Liver (tissue), 3 donors: Measurements from ENCODE around the gene ZDHHC21.

Source experiments
- ATF3 ChIP-seq: IDR thresholded peaks from 2 replicates; pipeline ENCODE4 v1.6.1; 2016; ENCODE audit warnings: antibody characterized with exemption
- FOXA1 ChIP-seq: IDR thresholded peaks from 2 replicates; pipeline ENCODE4 v1.6.1; 2016; ENCODE audit warnings: antibody characterized with exemption
- GABPA ChIP-seq, 2 donors: IDR thresholded peaks in 1 of 2; conservative IDR thresholded peaks in 1 of 2; 2 replicates each; pipeline ENCODE4 v1.6.1; 2016; ENCODE audit warnings: antibody characterized with exemption in 2 of 2, mild to moderate bottlenecking in 1 of 2, moderate library complexity in 1 of 2
- JUND ChIP-seq, 2 donors: IDR thresholded peaks; 2 replicates each; pipeline ENCODE4 v1.6.1; 2016; ENCODE audit warnings: antibody characterized with exemption in 2 of 2
- RAD21 ChIP-seq, 2 donors: IDR thresholded peaks; 2 replicates each; pipeline ENCODE4 v1.6.1; 2016; ENCODE audit warnings: antibody characterized with exemption in 2 of 2, mild to moderate bottlenecking in 2 of 2
- RXRA ChIP-seq, 2 donors: IDR thresholded peaks; 2 replicates each; pipeline ENCODE4 v1.6.1; 2017 to 2018; ENCODE audit warnings: antibody characterized with exemption in 2 of 2, mild to moderate bottlenecking in 1 of 2
- TAF1 ChIP-seq: conservative IDR thresholded peaks from 2 replicates; pipeline ENCODE4 v1.6.1; 2016; ENCODE audit warnings: antibody characterized with exemption, mild to moderate bottlenecking
- ZBTB33 ChIP-seq: IDR thresholded peaks from 2 replicates; pipeline ENCODE4 v1.6.1; 2016; ENCODE audit warnings: antibody characterized with exemption
- TF ChIP-seq, protein P1 (sequence below): fragments of 150-350 bp; IDR thresholded peaks from 2 replicates; pipeline ENCODE4 v1.5.1; 2017; ENCODE audit warnings: improper control_type of control experiment, low read depth, low read length; ENCODE audit not compliant: missing input control
- TF ChIP-seq, protein P2 (sequence below): IDR thresholded peaks from 2 replicates; pipeline ENCODE4 v1.6.1; 2016; ENCODE audit warnings: antibody characterized with exemption, mild to moderate bottlenecking
- TF ChIP-seq, protein P3 (sequence below): IDR thresholded peaks from 2 replicates; pipeline ENCODE4 v1.6.1; 2016; ENCODE audit warnings: antibody characterized with exemption
- donor health status: healthy.
- donor health status: healthy.

DNA sequence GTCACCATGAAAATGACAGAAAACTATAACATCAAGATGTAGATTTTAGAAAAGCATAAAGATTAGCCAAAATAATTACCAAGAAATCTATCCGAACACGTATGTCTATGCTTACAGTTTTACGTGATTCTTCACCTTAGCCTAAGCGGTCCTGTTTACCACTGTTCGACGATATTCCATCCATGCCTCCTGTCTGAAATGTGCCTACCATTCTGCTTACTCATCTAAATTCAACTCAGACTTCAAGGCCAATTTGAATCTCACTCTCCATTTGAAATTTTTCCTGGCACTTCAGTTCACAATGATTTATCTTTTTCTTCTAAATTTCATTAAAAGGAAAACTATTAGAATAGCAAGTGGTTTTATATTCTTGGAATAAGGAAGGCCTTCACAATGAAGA is 15.4 kb downstream of the ZDHHC21 start:
- TF ChIP-seq TAF1 (no peak), ATF3 (no peak), RAD21 (IDR thresholded peaks at IDR 0.05) (no peak), RXRA (IDR thresholded peaks at IDR 0.05) (no peak), GABPA (IDR thresholded peaks at IDR 0.05 in 1 of 2, conservative IDR thresholded peaks at IDR 0.05 in 1 of 2) (no peak), JUND (IDR thresholded peaks at IDR 0.05) (no peak), FOXA1 (no peak), ZBTB33 (no peak)
- TF ChIP-seq, protein P1, sequence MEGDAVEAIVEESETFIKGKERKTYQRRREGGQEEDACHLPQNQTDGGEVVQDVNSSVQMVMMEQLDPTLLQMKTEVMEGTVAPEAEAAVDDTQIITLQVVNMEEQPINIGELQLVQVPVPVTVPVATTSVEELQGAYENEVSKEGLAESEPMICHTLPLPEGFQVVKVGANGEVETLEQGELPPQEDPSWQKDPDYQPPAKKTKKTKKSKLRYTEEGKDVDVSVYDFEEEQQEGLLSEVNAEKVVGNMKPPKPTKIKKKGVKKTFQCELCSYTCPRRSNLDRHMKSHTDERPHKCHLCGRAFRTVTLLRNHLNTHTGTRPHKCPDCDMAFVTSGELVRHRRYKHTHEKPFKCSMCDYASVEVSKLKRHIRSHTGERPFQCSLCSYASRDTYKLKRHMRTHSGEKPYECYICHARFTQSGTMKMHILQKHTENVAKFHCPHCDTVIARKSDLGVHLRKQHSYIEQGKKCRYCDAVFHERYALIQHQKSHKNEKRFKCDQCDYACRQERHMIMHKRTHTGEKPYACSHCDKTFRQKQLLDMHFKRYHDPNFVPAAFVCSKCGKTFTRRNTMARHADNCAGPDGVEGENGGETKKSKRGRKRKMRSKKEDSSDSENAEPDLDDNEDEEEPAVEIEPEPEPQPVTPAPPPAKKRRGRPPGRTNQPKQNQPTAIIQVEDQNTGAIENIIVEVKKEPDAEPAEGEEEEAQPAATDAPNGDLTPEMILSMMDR, result no peak
- TF ChIP-seq, protein P2, sequence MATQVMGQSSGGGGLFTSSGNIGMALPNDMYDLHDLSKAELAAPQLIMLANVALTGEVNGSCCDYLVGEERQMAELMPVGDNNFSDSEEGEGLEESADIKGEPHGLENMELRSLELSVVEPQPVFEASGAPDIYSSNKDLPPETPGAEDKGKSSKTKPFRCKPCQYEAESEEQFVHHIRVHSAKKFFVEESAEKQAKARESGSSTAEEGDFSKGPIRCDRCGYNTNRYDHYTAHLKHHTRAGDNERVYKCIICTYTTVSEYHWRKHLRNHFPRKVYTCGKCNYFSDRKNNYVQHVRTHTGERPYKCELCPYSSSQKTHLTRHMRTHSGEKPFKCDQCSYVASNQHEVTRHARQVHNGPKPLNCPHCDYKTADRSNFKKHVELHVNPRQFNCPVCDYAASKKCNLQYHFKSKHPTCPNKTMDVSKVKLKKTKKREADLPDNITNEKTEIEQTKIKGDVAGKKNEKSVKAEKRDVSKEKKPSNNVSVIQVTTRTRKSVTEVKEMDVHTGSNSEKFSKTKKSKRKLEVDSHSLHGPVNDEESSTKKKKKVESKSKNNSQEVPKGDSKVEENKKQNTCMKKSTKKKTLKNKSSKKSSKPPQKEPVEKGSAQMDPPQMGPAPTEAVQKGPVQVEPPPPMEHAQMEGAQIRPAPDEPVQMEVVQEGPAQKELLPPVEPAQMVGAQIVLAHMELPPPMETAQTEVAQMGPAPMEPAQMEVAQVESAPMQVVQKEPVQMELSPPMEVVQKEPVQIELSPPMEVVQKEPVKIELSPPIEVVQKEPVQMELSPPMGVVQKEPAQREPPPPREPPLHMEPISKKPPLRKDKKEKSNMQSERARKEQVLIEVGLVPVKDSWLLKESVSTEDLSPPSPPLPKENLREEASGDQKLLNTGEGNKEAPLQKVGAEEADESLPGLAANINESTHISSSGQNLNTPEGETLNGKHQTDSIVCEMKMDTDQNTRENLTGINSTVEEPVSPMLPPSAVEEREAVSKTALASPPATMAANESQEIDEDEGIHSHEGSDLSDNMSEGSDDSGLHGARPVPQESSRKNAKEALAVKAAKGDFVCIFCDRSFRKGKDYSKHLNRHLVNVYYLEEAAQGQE, result no peak
- TF ChIP-seq, protein P3, sequence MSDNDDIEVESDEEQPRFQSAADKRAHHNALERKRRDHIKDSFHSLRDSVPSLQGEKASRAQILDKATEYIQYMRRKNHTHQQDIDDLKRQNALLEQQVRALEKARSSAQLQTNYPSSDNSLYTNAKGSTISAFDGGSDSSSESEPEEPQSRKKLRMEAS, result no peak
